Bronchial epithelial cell (primary cell): Measurements from ENCODE around the gene NPLOC4. TPM values are rescaled to one million over a fixed set of nuclear protein-coding genes. Genes with fewer than 3 reads are reported as not detected.

Experiments
- DNase-seq: peaks from one replicate; pipeline ENCODE4 v3.0.0-alpha.2; 2010; ENCODE audit warnings: low read depth
- FAIRE-seq: peaks from 2 replicates; lab custom pipeline; 2011; peaks lifted over from hg19 to GRCh38; lab: Jason Lieb, UNC
- H3K27me3 ChIP-seq: 2 replicates; pipeline ENCODE4 v1.5.1; 2011; ENCODE audit warnings: low read length; ENCODE audit not compliant: control insufficient read depth, insufficient read depth
- H3K36me3 ChIP-seq: 2 replicates; pipeline ENCODE4 v1.5.1; 2011; ENCODE audit warnings: low read length; ENCODE audit not compliant: control insufficient read depth, insufficient read depth
- H3K4me3 ChIP-seq: 2 replicates; pipeline ENCODE4 v1.5.1; 2011; ENCODE audit warnings: mild to moderate bottlenecking, low read depth, low read length, control low read depth
- CTCF ChIP-seq: IDR thresholded peaks from 2 replicates; pipeline ENCODE4 v1.5.1; 2011; ENCODE audit warnings: mild to moderate bottlenecking, moderate library complexity, low read length, control low read depth, inconsistent platforms; ENCODE audit not compliant: insufficient read depth, severe bottlenecking
- total RNA-seq: library from RNA; depleted of rRNA; stranded (reverse); fragments of >200 nt; gene quantifications from 2 replicates; pipeline ENCODE4 v1.2.1, GENCODE V29; 2014

Gene NPLOC4
- total RNA-seq, 1 donor from 2014 or later = 60.0 TPM

- FAIRE-seq = no peak
- H3K36me3 ChIP-seq = peaks cover 24% of the 10 kb centered on the region
These were observed 83.2 kb downstream of the NPLOC4 start for GRCh38 chr17:81553616-81554181.

GRCh38 chr17:81553018-81553615, 83.8 kb downstream of the NPLOC4 start:
- peak; percentile 67 for DNase-seq
- no peaks in the 10 kb centered on the region for H3K27me3 ChIP-seq
- no peak for FAIRE-seq
- TF ChIP-seq CTCF = peak; percentile 35
- peak overlapping the region; percentile 77 for H3K4me3 ChIP-seq
- peaks cover 22% of the 10 kb centered on the region for H3K36me3 ChIP-seq

More at GRCh38 chr17:81553616-81554181, 83.2 kb downstream of the NPLOC4 start:
- no peak overlapping the region for H3K4me3 ChIP-seq
- TF ChIP-seq CTCF = no peak
- no peaks in the 10 kb centered on the region for H3K27me3 ChIP-seq
- peak; percentile 89 for DNase-seq

GRCh38 chr17:81552244-81553017, 84.5 kb downstream of the NPLOC4 start, which contains the start of gene FAAP100:
TSS of gene FAAP100 (minus strand) at chr17:81552353. CDS start at chr17:81552330, 23 bp downstream.
- Histone ChIP-seq H3K27me3 (no peaks in the 10 kb centered on the region), H3K4me3 (peak within 1 kb of the TSS; percentile 77), H3K36me3 (peaks cover 23% of the 10 kb centered on the region)
- TF ChIP-seq CTCF = no peak
- DNase-seq = peak; percentile 49
- no peak for FAIRE-seq

- Histone ChIP-seq H3K4me3 (peak overlapping the region; percentile 77), H3K36me3 (peaks cover 23% of the 10 kb centered on the region), H3K27me3 (no peaks in the 10 kb centered on the region)
- DNase-seq = no peak
- FAIRE-seq = no peak
- TF ChIP-seq CTCF = no peak
These were observed 85.3 kb downstream of the NPLOC4 start for GRCh38 chr17:81551458-81552243.

GRCh38 chr17:81550830-81551457, 86.0 kb downstream of the NPLOC4 start:
- FAIRE-seq (no peak), DNase-seq (no peak)
- peaks cover 29% of the 10 kb centered on the region for H3K36me3 ChIP-seq

More at GRCh38 chr17:81550830-81551457, 86.0 kb downstream of the NPLOC4 start:
- no peak for TF ChIP-seq CTCF
- Histone ChIP-seq H3K27me3 (no peaks in the 10 kb centered on the region), H3K4me3 (peak overlapping the region; percentile 77)
